K562 (cell line): ENCODE measurements around the gene BCL3. TPM values are rescaled to one million over a fixed set of nuclear protein-coding genes. Genes with fewer than 3 reads are reported as not detected.
A peak's percentile ranks its signal among the peaks of the same experiment; 100 is the strongest.

ENCODE experiments used
- BCOR ChIP-seq: fragments of 450-650 bp; IDR thresholded peaks from 2 replicates; pipeline ENCODE4 v1.6.1; 2016
- CBX3 ChIP-seq, 2 experiments: IDR thresholded peaks; 1 replicate in 1 of 2; 2 replicates in 1 of 2; pipeline ENCODE4 v1.6.1; 2012; ENCODE audit warnings: inconsistent platforms in 2 of 2, low read length in 2 of 2, borderline replicate concordance in 1 of 2, control low read depth in 1 of 2
- CHD4 ChIP-seq: fragments of 200-600 bp; sonication (generic); IDR thresholded peaks from 3 replicates; pipeline ENCODE4 v1.6.1; 2012; ENCODE audit warnings: low read depth, mild to moderate bottlenecking, mixed read lengths, low read length, inconsistent platforms; ENCODE audit not compliant: insufficient read depth, insufficient replicate concordance, poor library complexity, severe bottlenecking
- CTBP1 ChIP-seq: fragments of 450-650 bp; IDR thresholded peaks from 2 replicates; pipeline ENCODE4 v1.6.1; 2016; ENCODE audit warnings: borderline replicate concordance
- KAT2B ChIP-seq: IDR thresholded peaks from one replicate; pipeline ENCODE4 v1.6.1; 2012; ENCODE audit warnings: low read depth, mild to moderate bottlenecking, control low read depth, inconsistent platforms, low read length, moderate library complexity
- KDM1A ChIP-seq, 2 experiments: fragments of 450-650 bp; IDR thresholded peaks; 2 replicates each; pipeline ENCODE4 v1.6.1; 2016; ENCODE audit warnings: mild to moderate bottlenecking in 2 of 2
- MAFK ChIP-seq: IDR thresholded peaks from 2 replicates; pipeline ENCODE4 v1.6.1; 2011; ENCODE audit warnings: low read length, improper control_type of control experiment
- MAZ ChIP-seq, 2 experiments: fragments of 450-650 bp in 1 of 2; sonication (generic) in 1 of 2; formaldehyde crosslinking; IDR thresholded peaks in 1 of 2; conservative IDR thresholded peaks in 1 of 2; 2 replicates each; pipeline versions ENCODE4 v1.4.0 to v1.5.0; 2020; ENCODE audit warnings: mild to moderate bottlenecking in 1 of 2, missing genetic modification reagents in 1 of 2
- MTA1 ChIP-seq: fragments of 450-650 bp; IDR thresholded peaks from 2 replicates; pipeline ENCODE4 v1.6.1; 2017; ENCODE audit warnings: borderline replicate concordance
- POLR2G ChIP-seq: fragments of 200-400 bp; formaldehyde crosslinking; IDR thresholded peaks from 2 replicates; pipeline ENCODE4 v1.6.1; 2017; ENCODE audit warnings: low read depth, mild to moderate bottlenecking, antibody characterized with exemption, low read length, moderate library complexity
- RBM25 ChIP-seq: fragments of 200-400 bp; formaldehyde crosslinking; IDR thresholded peaks from 2 replicates; pipeline ENCODE4 v1.6.1; 2018; ENCODE audit warnings: low read length, low read depth, moderate library complexity; ENCODE audit not compliant: severe bottlenecking
- TAF1 ChIP-seq: IDR thresholded peaks from 2 replicates; pipeline ENCODE4 v1.6.1; 2011; ENCODE audit warnings: mild to moderate bottlenecking, low read length, moderate library complexity; ENCODE audit not compliant: insufficient read depth, control insufficient read depth, severe bottlenecking; ENCODE audit errors: extremely low read depth
- polyA plus RNA-seq, 8 experiments: library from polyadenylated mRNA; depleted of rRNA in 4 of 8; stranded (reverse) in 5 of 8; unstranded in 3 of 8; fragments of >200 nt; fragmentation: Nextera tagmentation in 2 of 8; fragmentation: Illumina TruSeq in 1 of 8; extraction: Ambion mirVana in 2 of 8; extraction: Trizol in 1 of 8; gene quantifications; 2 replicates each; pipeline versions ENCODE4 v1.2.1 to v1.2.3, GENCODE V29; 2011 to 2014; ENCODE audit warnings: inconsistent platforms in 1 of 8, missing spikeins in 1 of 8
- total RNA-seq, 7 experiments: library from RNA; depleted of rRNA in 6 of 7; stranded (reverse); fragments of >200 nt in 6 of 7; fragmentation: Illumina TruSeq in 2 of 7; extraction: Trizol in 2 of 7; gene quantifications; 2 replicates each; pipeline versions ENCODE4 v1.2.1 to v1.2.3, GENCODE V29; 2011 to 2021; ENCODE audit warnings: low replicate concordance in 1 of 7
- TF ChIP-seq, protein P1 (sequence below), 2 experiments: fragments of 150-350 bp in 1 of 2; IDR thresholded peaks; 2 replicates each; pipeline ENCODE4 v1.6.1; 2012 to 2016; ENCODE audit warnings: low read depth in 2 of 2, low read length in 2 of 2, mild to moderate bottlenecking in 1 of 2, moderate library complexity in 1 of 2
- TF ChIP-seq, protein P2 (sequence below): fragments of 250-450 bp; sonication (Bioruptor Pico); IDR thresholded peaks from 2 replicates; pipeline ENCODE4 v1.4.0; 2020
- TF ChIP-seq, protein P3 (sequence below), 2 experiments: fragments of 450-650 bp in 1 of 2; sonication (generic) in 1 of 2; formaldehyde crosslinking in 1 of 2; IDR thresholded peaks in 1 of 2; conservative IDR thresholded peaks in 1 of 2; 2 replicates each; pipeline versions ENCODE4 v1.6.1 to v1.8.1; 2016 to 2023; ENCODE audit warnings: mild to moderate bottlenecking in 2 of 2, moderate library complexity in 2 of 2, inconsistent platforms in 1 of 2, missing genetic modification reagents in 1 of 2
- TF ChIP-seq, protein P4 (sequence below), 2 experiments: IDR thresholded peaks in 1 of 2; conservative IDR thresholded peaks in 1 of 2; 2 replicates each; pipeline ENCODE4 v1.6.1; 2016; ENCODE audit warnings: low read depth in 2 of 2, mild to moderate bottlenecking in 1 of 2, missing compliant biosample characterization in 1 of 2, missing genetic modification characterization in 1 of 2, moderate library complexity in 1 of 2

Gene BCL3
- total and polyA plus RNA-seq, 9 of the 15 experiments (the other 6 are each of a cell fraction or from before 2014, with no cell fraction given): 0.03 to 2.4 (median 0.50) TPM; not detected in 1

DNA sequence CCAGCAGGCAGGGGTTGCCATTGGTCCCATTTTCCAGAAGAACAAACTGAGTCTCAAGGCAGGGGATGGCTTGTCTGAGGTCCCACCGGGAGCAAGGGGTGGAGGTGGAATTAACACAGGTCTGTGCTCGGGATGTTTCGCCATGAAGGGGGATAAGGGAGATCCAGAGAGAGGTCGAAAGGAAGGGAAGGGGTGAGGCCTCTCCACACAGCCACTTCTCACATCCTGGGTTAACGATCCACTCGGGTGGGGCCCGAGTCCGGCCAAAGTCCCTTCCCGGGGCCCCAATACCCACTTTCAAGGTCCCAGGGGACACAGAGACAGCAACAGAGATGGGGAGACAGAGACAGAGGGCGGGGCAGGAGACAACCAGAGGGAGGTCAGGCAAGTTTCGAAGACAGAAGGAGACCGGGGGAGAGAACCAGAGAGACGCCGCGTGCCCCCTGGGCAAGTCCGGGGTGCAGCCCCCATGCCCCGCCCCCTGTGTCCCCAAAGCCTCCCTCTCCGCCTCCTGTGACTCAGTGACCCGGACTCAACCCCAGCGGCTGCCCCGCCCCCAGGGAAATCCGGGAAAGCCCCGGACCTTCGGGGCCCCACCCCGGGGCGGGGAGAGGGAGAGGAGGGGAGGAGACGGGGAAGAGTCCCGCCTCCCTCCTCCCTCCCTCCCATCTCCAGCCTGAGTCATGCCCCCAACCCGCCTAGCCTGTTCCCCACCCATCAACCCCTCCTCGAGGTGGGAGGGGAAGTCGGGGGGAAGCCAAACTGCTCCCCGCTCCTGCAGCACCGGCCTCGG is 1.4 kb upstream of the BCL3 start (continued):
- TF ChIP-seq, protein P1, sequence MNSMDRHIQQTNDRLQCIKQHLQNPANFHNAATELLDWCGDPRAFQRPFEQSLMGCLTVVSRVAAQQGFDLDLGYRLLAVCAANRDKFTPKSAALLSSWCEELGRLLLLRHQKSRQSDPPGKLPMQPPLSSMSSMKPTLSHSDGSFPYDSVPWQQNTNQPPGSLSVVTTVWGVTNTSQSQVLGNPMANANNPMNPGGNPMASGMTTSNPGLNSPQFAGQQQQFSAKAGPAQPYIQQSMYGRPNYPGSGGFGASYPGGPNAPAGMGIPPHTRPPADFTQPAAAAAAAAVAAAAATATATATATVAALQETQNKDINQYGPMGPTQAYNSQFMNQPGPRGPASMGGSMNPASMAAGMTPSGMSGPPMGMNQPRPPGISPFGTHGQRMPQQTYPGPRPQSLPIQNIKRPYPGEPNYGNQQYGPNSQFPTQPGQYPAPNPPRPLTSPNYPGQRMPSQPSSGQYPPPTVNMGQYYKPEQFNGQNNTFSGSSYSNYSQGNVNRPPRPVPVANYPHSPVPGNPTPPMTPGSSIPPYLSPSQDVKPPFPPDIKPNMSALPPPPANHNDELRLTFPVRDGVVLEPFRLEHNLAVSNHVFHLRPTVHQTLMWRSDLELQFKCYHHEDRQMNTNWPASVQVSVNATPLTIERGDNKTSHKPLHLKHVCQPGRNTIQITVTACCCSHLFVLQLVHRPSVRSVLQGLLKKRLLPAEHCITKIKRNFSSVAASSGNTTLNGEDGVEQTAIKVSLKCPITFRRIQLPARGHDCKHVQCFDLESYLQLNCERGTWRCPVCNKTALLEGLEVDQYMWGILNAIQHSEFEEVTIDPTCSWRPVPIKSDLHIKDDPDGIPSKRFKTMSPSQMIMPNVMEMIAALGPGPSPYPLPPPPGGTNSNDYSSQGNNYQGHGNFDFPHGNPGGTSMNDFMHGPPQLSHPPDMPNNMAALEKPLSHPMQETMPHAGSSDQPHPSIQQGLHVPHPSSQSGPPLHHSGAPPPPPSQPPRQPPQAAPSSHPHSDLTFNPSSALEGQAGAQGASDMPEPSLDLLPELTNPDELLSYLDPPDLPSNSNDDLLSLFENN (IDR thresholded peaks at IDR 0.05; ENCODE audit: low read depth in 2 of 2, low read length in 2 of 2): 0 out of 4 replicates have a peak, but pooled peaks of 1 of the 2 experiments have one; percentile 18
- TF ChIP-seq CBX3 (IDR thresholded peaks at IDR 0.05; ENCODE audit: borderline replicate concordance in 1 of 2, low read length in 2 of 2) (0 out of 3 replicates have a peak, but pooled peaks of 1 of the 2 experiments have one; percentile 23), POLR2G (peak; percentile 54), KDM1A (IDR thresholded peaks at IDR 0.05) (peak; percentile 74 to 88; a peak in 3 of 4 replicates), KAT2B (no peak), MAFK (peak; percentile 33; the same call in 1 of the 2 replicates), MAZ (CRISPR knock-in tag; conservative IDR thresholded peaks at IDR 0.05 in 1 of 2, IDR thresholded peaks at IDR 0.05 in 1 of 2) (peak; percentile 97 to 99), RBM25 (peak; percentile 93), CHD4 (peak; percentile 52), MTA1 (no peak), TAF1 (peak; percentile 22), BCOR (peak; percentile 95; the same call in 1 of the 2 replicates), CTBP1 (peak; percentile 28; the same call in 1 of the 2 replicates)
- TF ChIP-seq, protein P2, sequence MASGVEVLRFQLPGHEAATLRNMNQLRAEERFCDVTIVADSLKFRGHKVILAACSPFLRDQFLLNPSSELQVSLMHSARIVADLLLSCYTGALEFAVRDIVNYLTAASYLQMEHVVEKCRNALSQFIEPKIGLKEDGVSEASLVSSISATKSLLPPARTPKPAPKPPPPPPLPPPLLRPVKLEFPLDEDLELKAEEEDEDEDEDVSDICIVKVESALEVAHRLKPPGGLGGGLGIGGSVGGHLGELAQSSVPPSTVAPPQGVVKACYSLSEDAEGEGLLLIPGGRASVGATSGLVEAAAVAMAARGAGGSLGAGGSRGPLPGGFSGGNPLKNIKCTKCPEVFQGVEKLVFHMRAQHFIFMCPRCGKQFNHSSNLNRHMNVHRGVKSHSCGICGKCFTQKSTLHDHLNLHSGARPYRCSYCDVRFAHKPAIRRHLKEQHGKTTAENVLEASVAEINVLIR (CRISPR knock-in tag): no peak
- TF ChIP-seq, protein P3, sequence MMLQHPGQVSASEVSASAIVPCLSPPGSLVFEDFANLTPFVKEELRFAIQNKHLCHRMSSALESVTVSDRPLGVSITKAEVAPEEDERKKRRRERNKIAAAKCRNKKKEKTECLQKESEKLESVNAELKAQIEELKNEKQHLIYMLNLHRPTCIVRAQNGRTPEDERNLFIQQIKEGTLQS (IDR thresholded peaks at IDR 0.05): peak; percentile 61
- TF ChIP-seq, protein P3 (CRISPR knock-in tag; conservative IDR thresholded peaks at IDR 0.05): no peak
- TF ChIP-seq, protein P4, sequence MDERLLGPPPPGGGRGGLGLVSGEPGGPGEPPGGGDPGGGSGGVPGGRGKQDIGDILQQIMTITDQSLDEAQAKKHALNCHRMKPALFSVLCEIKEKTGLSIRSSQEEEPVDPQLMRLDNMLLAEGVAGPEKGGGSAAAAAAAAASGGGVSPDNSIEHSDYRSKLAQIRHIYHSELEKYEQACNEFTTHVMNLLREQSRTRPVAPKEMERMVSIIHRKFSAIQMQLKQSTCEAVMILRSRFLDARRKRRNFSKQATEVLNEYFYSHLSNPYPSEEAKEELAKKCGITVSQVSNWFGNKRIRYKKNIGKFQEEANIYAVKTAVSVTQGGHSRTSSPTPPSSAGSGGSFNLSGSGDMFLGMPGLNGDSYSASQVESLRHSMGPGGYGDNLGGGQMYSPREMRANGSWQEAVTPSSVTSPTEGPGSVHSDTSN (CRISPR knock-in tag; IDR thresholded peaks at IDR 0.05; ENCODE audit: low read depth): no peak
- TF ChIP-seq, protein P4 (tag; conservative IDR thresholded peaks at IDR 0.05; ENCODE audit: low read depth): no peak
